Dedifferentiated amniotic fluid mesenchymal stem cell (primary cell): Measurements from ENCODE around the gene PREX1.
"Not testable (repeated sequence)": the region's sequence is repeated elsewhere in the genome, so short reads cannot be mapped to it uniquely, and the experiment has no call there.

Experiments used
- DNase-seq: peaks from one replicate; pipeline ENCODE4 v3.0.0-alpha.2; 2016; ENCODE audit errors: extremely low spot score

PREX1 gene

GRCh38 chr20:48776306-48776705 lies 51.5 kb downstream of the PREX1 start:
- peak; percentile 33 for DNase-seq

GRCh38 chr20:48775545-48775944 lies 52.3 kb downstream of the PREX1 start:
- DNase-seq: not testable (repeated sequence)

- DNase-seq: no peak
These were observed 53.1 kb downstream of the PREX1 start for GRCh38 chr20:48774696-48775095.

- DNase-seq: no peak
These were observed 53.9 kb downstream of the PREX1 start for GRCh38 chr20:48773837-48774418.

GRCh38 chr20:48772183-48772976 lies 55.4 kb downstream of the PREX1 start:
- DNase-seq: no peak

GRCh38 chr20:48771542-48771941 lies 56.3 kb downstream of the PREX1 start:
- no peak for DNase-seq

- no peak for DNase-seq
These were observed 56.9 kb downstream of the PREX1 start for GRCh38 chr20:48770700-48771442.

- no peak for DNase-seq
These were observed 58.5 kb downstream of the PREX1 start for GRCh38 chr20:48769069-48769983.

GRCh38 chr20:48766961-48767960 lies 60.5 kb downstream of the PREX1 start:
- no peak for DNase-seq

- no peak for DNase-seq
These were observed 61.6 kb downstream of the PREX1 start for GRCh38 chr20:48766205-48766604.

GRCh38 chr20:48765359-48765758 lies 62.4 kb downstream of the PREX1 start:
- DNase-seq: no peak

- DNase-seq: no peak
These were observed 64.4 kb downstream of the PREX1 start for GRCh38 chr20:48763216-48763914.

GRCh38 chr20:48761874-48762273 lies 65.9 kb downstream of the PREX1 start:
- no peak for DNase-seq

GRCh38 chr20:48761023-48761785 lies 66.6 kb downstream of the PREX1 start:
- DNase-seq: no peak

GRCh38 chr20:48760403-48760983 lies 67.3 kb downstream of the PREX1 start:
- no peak for DNase-seq

- no peak for DNase-seq
These were observed 68.1 kb downstream of the PREX1 start for GRCh38 chr20:48759631-48760245.

- no peak for DNase-seq
These were observed 69.5 kb downstream of the PREX1 start for GRCh38 chr20:48758206-48758820.

- DNase-seq: not testable (repeated sequence)
These were observed 71.0 kb downstream of the PREX1 start for GRCh38 chr20:48756774-48757173.
